Kidney (tissue), 14 donors: ENCODE data around the gene SORBS1. TPM values are rescaled to one million over a fixed set of nuclear protein-coding genes. Genes with fewer than 3 reads are reported as not detected.

Experiments used
- DNase-seq, 5 donors: peaks; one replicate each; pipeline ENCODE4 v3.0.0-alpha.2; 2013 to 2020
- FAIRE-seq: peaks from 2 replicates; lab custom pipeline; 2012; peaks lifted over from hg19 to GRCh38; lab: Jason Lieb, UNC
- H3K27ac ChIP-seq, 2 donors: one replicate each; pipeline ENCODE4 v1.7.0; 2013; ENCODE audit warnings: low read depth in 2 of 2, low read length in 2 of 2, inconsistent platforms in 1 of 2
- H3K27me3 ChIP-seq: one replicate; pipeline ENCODE4 v1.7.1; 2013; ENCODE audit warnings: low read length, inconsistent platforms; ENCODE audit not compliant: control insufficient read depth, insufficient read depth
- H3K36me3 ChIP-seq, 3 donors: one replicate each; pipeline versions ENCODE4 v1.7.0 to v1.7.1; 2013; ENCODE audit warnings: low read length in 3 of 3, control low read depth in 1 of 3, inconsistent platforms in 1 of 3; ENCODE audit not compliant: insufficient read depth in 3 of 3, control insufficient read depth in 2 of 3
- H3K4me1 ChIP-seq, 3 donors: one replicate each; pipeline versions ENCODE4 v1.7.0 to v1.7.1; 2013; ENCODE audit warnings: low read length in 3 of 3, inconsistent platforms in 1 of 3, low read depth in 1 of 3; ENCODE audit not compliant: control insufficient read depth in 2 of 3, insufficient read depth in 2 of 3
- H3K4me3 ChIP-seq, 3 donors: one replicate each; pipeline versions ENCODE4 v1.7.0 to v1.8.1; 2013; ENCODE audit warnings: low read length in 3 of 3, control low read depth in 1 of 3, inconsistent platforms in 1 of 3
- H3K9ac ChIP-seq, 3 donors: one replicate each; pipeline versions ENCODE4 v1.7.0 to v1.7.1; 2013; ENCODE audit warnings: low read length in 3 of 3, control low read depth in 1 of 3, inconsistent platforms in 1 of 3
- H3K9me3 ChIP-seq, 3 donors: one replicate each; pipeline versions ENCODE4 v1.7.0 to v1.7.1; 2013; ENCODE audit warnings: low read length in 3 of 3, control low read depth in 1 of 3, inconsistent platforms in 1 of 3; ENCODE audit not compliant: control insufficient read depth in 2 of 3, insufficient read depth in 1 of 3
- intact Hi-C: fragments of 100-400 bp; cut with DNase I; formaldehyde crosslinking; loops from one replicate; pipeline ENCODE4 v1.11.1; 2022
- polyA plus RNA-seq: library from polyadenylated mRNA; stranded (reverse); fragments of 350-450 nt; fragmentation: Illumina TruSeq; extraction: RNeasy Lipid Tissue Mini Kit (QIAGEN cat#74804); gene quantifications from one replicate; pipeline ENCODE4 v1.2.3, GENCODE V29; 2014; ENCODE audit warnings: low read depth, low replicate concordance; ENCODE audit not compliant: insufficient read depth
- total RNA-seq: library from RNA; stranded (reverse); fragmentation: NEBNext Ultra II Directional; extraction: Animal tissue kit (Norgen Biotek cat#: 25700); gene quantifications from one replicate; pipeline ENCODE4 v1.2.1, GENCODE V29; 2021
- TF ChIP-seq, protein P1 (sequence below): IDR thresholded peaks from 3 replicates; pipeline ENCODE4 v1.5.1; 2012; ENCODE audit warnings: mild to moderate bottlenecking, moderate library complexity, borderline replicate concordance; ENCODE audit not compliant: insufficient read depth; ENCODE audit errors: extremely low read depth
- donor health status: control.
- donor health status: control.
- donor health status: control.
- donor health status: control.
- donor health status: control.
- donor health status: DM: yes; HTN: yes; CAD: no.
- donor health status: Normal renal cell carcinoma (clear cell type).

Gene SORBS1
- total and polyA plus RNA-seq, 2 donors from 2014 or later, result 12.2 to 91.7 TPM

DNA sequence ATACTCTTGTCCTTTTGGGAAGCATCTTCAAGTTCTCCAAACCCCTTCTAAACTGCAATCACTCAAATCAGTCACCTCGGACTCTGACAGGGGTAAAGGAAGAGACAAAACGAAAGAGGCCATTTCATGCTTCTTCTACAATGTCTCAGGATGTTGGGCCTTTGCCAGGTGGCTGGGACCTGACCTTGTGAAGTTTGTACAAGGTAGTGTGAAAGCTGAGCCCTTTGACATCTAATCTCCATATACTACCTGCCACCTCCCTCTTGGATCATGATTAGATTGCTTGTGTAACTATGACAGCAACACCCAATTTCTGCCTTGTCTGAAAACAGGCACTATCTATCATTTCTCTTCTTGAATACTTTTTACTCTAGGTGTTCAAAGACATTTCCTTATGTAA lies 235.3 kb downstream of the SORBS1 start:
- intact Hi-C loops, result no loop called here
- Histone ChIP-seq H3K27ac (no peak overlapping the region), H3K36me3 (no peaks in the 10 kb centered on the region), H3K9ac (no peak overlapping the region), H3K4me3 (no peak overlapping the region), H3K27me3 (no peaks in the 10 kb centered on the region), H3K4me1 (no peaks in the 10 kb centered on the region), H3K9me3 (no peaks in the 10 kb centered on the region)
- FAIRE-seq (no peak), DNase-seq (no peak)
- TF ChIP-seq, protein P1, sequence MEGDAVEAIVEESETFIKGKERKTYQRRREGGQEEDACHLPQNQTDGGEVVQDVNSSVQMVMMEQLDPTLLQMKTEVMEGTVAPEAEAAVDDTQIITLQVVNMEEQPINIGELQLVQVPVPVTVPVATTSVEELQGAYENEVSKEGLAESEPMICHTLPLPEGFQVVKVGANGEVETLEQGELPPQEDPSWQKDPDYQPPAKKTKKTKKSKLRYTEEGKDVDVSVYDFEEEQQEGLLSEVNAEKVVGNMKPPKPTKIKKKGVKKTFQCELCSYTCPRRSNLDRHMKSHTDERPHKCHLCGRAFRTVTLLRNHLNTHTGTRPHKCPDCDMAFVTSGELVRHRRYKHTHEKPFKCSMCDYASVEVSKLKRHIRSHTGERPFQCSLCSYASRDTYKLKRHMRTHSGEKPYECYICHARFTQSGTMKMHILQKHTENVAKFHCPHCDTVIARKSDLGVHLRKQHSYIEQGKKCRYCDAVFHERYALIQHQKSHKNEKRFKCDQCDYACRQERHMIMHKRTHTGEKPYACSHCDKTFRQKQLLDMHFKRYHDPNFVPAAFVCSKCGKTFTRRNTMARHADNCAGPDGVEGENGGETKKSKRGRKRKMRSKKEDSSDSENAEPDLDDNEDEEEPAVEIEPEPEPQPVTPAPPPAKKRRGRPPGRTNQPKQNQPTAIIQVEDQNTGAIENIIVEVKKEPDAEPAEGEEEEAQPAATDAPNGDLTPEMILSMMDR, result no peak

DNA sequence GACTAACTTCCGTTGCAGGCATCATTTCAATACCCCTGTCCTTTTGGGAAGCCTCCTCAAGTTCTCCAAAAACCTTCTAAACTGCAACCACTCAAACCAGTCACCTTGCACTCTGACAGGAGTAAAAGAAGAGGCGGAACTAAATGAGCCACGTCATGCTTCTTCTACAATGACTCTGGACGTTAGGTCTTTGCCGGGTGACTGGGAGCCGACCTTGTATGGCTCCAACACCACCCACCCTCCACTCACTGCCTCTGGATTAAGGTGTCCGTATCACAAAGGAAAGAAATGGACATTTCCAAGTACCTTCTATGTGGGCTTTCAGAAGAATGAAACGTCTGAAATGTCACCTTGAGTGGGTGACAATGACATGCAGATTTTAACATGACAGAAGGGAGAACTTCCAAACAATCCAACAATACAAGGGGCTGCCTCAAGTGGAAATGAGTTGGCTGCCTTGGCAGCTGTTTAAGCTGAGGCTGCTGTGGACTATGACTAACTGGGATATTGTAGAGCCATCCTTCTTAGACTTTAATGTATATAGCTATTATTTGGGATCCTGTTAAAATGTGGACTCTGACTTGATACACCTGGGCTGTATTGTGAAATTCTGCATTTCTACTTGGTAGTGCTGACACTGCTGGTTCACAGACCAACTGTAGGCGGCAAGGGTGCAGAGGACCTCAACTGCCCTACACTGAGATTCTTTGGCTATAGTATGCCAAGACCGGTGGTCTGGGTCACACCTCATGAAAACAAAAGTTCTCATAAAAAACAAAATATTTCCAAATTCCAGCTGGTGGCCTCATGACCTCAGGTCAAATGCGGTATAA lies 236.5 kb downstream of the SORBS1 start:
- H3K27ac ChIP-seq, result no peak overlapping the region
- H3K9me3 ChIP-seq, result no peaks in the 10 kb centered on the region
- intact Hi-C loops, result no loop called here
- no peak for DNase-seq
- no peaks in the 10 kb centered on the region for H3K4me1 ChIP-seq
- H3K4me3 ChIP-seq, result no peak overlapping the region
- no peak for FAIRE-seq
- H3K36me3 ChIP-seq, result no peaks in the 10 kb centered on the region
- H3K9ac ChIP-seq, result no peak overlapping the region
- no peaks in the 10 kb centered on the region for H3K27me3 ChIP-seq
- TF ChIP-seq, protein P1, result no peak

DNA sequence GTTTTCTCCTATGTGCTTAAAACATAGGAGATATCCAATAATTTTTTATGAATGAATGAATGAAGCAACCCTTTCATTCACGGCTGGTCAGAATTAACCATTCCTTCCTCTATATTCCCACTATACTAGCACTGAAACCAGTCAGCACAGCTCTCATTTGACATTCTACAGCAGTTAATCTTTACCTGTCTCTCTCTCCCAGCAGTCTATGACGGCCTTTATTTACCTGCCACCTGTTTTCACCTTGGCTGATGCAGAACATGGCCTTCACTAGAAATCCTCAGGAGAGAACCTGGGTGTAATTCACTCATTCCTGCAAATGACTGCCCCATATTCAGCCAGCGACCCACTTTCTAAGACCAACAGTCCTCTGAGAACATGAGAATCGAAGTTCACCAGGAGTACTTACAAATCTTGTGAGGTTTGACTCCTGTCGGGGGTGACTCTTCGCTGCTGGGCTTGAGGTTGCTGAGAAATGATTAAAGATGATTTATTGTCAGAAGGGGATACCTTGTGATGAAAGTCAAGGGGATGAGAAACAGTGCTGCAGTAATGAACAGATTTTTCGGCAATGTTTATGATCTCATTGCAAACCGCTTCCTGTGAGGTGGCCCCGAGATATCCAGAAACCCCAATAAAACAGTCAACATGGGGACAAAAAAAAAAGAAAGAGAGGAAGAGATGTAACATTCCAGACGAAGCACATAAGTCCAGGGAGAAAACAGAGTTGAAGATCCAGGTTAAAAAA lies 239.4 kb downstream of the SORBS1 start:
- H3K36me3 ChIP-seq, result no peaks in the 10 kb centered on the region
- TF ChIP-seq, protein P1, result no peak
- H3K27me3 ChIP-seq, result no peaks in the 10 kb centered on the region
- H3K9me3 ChIP-seq, result no peaks in the 10 kb centered on the region
- H3K4me1 ChIP-seq, result no peaks in the 10 kb centered on the region
- no peak overlapping the region for H3K9ac ChIP-seq
- H3K4me3 ChIP-seq, result no peak overlapping the region
- H3K27ac ChIP-seq, result no peak overlapping the region
- intact Hi-C loops, result no loop called here
- FAIRE-seq, result no peak
- DNase-seq, result peak in 1 of 5 donors; percentile 16
